GM18507 (cell line): ENCODE measurements around the gene SUN3.
"Not testable (repeated sequence)": the region's sequence is repeated elsewhere in the genome, so short reads cannot be mapped to it uniquely, and the experiment has no call there.

Source experiments
- DNase-seq: peaks from one replicate; pipeline ENCODE4 v3.0.0; 2011; ENCODE audit warnings: low read depth; ENCODE audit not compliant: insufficient read length; ENCODE audit errors: extremely low spot score
- FAIRE-seq: peaks from 2 replicates; lab custom pipeline; 2011; peaks lifted over from hg19 to GRCh38; lab: Jason Lieb, UNC

SUN3 gene

DNA sequence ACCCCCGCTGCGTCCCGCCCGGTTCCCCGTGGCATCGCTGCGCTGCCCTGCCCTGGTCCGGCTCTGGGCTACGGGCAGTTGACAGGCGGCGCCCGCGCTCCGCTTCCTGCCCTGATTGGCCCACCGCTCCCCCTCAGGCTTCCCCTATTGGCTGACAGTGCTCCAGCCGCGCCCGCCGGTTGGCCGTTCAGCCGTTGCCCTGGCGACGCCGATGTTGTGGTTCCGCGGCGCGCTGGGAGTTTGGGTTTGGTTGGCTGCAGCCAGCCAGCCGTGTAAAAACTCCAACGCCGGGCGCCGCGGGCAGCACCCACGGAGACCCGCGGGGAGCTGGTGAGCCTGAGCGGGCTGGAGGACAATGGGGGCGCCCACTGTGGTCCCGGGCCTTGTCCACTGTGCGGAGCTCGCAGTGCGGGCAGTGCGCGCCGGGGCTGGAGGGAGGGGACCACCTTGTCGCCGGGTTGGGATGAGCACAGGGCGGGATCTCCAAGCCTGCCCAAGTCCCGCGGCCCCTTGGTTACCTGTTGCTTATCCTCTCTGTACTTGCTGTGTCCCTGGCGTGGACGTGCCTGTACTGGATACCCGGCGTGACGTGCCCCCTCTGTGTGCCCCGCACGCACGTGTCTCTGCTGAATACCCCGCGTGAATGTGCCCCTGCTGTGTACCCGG, 6.5 kb upstream of the SUN3 start, which contains the start of gene C7orf57:
Gene C7orf57 (plus strand): TSS at position 243 of the 666 bp plus-strand sequence. CDS start 766 bp downstream, outside the sequence.
- FAIRE-seq, result peak; percentile 54
- DNase-seq, result peak; percentile 79

DNA sequence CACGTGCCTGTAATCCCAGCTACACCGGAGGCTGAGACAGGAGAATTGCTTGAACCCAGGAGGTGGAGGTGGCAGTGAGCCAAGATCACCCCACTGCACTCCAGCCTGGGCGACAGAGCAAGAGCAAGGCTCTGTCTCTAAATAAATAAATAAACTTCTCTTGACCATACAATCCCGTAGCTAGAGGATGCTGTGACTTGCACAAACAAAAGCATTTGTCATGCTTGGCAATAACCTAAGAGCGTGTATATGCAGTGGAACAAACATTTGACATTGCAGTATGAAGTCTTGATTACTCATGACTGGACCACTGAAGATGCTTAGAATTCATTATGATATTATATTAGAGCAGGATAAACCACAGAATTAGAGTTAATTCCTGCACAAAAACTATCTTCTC, 5.0 kb upstream of the SUN3 start:
- FAIRE-seq, result no peak
- DNase-seq, result no peak

DNA sequence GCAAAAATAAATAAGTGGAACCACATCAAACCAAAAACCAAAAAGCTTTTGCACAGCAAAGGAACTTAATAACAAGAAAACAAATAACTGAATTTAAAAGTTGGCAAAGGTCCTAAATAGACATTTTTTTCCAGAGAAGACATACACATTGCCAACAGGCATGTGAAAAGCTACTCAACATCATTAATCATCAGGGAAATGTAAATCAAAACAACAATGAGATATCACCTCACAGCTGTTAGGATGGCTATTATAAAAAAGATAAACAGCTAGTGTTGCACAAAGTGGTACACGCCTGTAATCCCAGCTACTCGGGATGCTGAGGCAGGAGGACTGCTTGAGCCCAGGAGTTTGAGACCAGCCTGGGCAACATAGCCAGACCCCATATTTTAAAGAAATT, 2.2 kb upstream of the SUN3 start:
- FAIRE-seq (no peak), DNase-seq (no peak)

DNA sequence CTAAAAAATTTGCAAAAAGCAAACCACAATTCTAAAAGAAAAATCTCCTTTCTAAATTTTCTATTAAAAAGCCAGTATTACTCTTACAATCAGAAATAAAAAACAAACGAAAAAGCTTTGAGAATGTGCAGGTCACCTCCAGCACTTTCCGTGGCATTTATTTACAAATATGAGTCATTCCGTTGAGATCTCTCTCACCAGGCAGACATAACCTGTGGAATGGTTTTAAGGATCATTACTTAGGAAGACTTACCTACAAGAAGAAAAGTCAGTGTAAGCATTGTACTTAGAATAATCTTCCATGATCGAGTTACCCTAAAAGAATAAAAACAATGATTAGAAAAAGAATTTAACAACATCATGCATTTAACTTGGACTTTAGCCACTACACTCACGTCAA, 3.3 kb downstream of the SUN3 start:
- FAIRE-seq (no peak), DNase-seq (no peak)

DNA sequence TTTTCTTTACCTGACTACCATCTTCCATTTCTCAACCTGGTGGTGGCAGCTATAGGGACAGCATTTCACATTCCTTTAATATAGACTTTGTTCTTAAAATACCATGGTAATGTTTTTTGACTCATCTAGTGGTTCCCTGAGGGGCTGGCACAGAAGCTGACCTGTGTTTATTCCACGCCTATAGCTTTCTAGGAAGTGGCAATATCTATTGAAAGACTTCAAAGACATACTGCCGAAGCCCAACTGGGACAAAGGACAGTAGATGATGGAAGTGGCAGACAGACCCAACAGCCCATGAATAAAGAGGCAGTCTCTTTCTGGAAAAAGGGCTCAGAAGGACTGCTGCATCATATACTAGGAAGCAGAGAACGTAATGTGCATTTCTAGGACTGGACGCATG, 11.2 kb downstream of the SUN3 start:
- FAIRE-seq, result no peak

DNA sequence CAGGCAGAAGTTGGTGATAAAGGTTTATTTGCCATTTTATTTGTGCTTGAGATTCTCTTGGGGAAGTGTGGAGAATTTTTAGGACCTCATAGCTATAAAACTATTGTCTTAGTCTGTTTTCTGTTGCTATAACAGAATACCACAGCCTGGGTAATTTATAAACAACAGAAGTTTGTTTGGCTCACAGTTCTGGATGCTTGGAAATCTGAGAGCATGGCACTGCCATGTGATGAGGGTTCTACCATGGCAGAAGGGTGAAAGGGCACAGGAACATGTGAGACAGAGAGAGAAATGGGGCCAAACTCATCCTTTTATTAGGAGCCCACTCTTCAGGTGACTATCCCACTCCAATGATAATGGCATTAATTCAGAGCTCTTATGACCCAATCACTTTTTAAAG, 12.3 kb downstream of the SUN3 start:
- DNase-seq (no peak), FAIRE-seq (no peak)

More for the DNA sequence above, 11.2 kb downstream of the SUN3 start:
- DNase-seq, result no peak

DNA sequence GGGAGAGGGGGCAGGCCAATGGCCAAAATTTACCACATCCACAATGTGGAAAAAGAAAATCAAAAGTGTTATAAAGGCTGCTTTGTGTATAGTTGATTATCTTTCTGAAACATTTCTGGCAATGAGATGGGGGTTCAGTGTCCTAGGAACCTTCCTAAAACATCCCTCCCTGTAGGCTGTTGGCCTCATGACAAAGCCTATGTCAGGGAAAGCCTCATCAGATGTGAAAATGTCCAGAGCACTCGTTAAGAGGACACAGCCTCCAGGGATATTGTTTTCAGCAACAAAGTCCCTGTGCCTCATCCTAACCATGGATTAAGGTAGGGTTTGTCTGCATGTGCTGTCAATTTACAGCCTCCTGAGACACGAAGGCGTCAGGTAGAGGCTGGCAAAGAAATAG, 17.0 kb downstream of the SUN3 start:
- FAIRE-seq (no peak), DNase-seq (no peak)

DNA sequence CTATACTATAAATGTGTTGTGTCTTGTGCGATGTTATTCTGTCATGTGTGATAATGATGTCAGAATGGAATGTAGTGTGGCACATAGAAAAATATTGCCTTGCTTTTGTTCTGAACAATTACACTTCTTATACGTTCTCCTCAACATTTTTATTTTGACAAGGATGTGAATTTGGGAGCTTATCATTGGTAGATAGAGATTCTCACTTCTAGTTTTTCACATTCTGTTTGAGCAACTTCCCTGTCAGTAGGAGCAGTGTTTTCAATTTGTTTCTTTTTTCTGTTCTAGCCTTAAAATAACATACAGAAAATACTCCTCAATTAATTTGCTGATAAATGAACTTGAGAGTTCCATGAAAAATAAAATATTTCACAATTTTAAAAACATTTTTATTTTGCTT, 17.6 kb downstream of the SUN3 start:
- no peak for FAIRE-seq

DNA sequence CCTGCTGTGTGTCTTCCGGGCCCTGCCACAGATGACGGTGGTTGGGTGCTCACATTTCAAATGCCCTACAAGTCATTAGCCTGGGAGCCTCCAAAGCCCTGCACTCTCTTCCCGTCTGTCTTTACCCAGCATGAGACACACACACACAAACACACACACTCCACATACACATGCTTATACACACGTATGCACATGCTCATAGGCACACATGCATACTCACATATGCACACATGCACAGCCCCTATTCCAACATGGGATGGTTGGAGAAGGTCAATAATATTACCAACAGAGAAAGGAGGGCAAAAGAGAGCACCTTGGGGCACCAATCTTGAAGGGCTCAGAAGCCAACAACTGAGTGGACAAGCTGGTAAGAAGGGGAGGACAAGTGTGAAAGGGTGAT, 19.0 kb downstream of the SUN3 start:
- FAIRE-seq, result no peak
- no peak for DNase-seq

More for the DNA sequence above, 17.6 kb downstream of the SUN3 start:
- DNase-seq, result no peak

DNA sequence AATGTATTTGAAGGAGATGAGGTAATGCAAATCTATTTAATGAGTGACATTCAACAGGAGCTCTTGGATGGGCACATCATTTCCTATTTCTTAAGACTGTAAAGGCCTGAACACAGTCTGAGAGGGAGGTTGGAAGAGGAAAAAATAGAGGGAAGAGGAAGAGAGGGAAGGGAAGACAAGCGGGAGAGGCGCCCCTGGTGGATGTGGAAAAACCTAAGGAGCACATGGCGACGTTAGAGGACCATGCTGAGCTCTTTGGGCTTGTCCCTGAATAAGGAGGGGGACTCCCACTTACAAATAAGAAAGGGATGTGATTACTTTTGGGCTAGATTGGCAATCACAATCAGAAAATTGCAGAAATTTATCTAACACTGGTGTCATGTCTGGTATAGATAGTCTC, 19.6 kb downstream of the SUN3 start:
- FAIRE-seq, result no peak
- DNase-seq, result no peak

DNA sequence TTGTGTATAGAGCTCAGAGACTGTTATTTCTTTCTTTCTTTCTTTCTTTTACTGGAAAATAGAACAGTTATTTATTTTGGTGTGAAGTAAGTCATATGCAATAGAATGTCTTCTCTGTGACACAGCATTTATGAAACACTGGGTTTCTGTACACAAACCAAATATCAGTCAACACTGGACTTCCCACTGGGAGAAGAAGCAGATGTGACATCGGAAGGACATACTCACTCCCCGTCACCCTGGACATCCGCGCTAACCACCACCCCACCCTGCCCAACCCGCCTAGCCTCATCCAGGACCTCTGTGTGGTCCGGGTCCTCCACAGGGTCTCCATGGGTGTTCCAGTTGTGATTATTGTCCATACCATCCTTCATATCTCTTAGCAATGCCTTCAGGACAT, 22.0 kb downstream of the SUN3 start:
- DNase-seq (no peak), FAIRE-seq (no peak)

DNA sequence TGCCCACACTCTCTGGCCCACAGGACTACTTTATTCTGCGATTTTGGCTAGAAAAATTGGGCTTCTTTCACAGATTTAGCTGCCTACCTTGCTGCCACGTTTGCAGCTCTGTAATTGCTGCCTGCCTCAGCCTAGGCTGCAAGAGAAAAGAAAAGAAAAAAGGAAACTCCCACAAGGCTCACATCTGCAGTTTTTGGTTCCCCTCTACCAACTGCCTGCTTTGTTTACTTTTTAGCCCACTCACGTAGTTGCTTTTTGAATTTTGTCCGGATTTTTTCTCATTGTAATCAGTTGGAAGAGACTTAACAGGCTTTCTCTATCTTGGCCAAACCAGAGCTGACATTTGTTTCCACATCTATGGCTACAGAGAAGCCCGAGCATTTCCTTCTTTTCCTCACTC, 24.3 kb downstream of the SUN3 start:
- FAIRE-seq (peak; percentile 24), DNase-seq (no peak)

DNA sequence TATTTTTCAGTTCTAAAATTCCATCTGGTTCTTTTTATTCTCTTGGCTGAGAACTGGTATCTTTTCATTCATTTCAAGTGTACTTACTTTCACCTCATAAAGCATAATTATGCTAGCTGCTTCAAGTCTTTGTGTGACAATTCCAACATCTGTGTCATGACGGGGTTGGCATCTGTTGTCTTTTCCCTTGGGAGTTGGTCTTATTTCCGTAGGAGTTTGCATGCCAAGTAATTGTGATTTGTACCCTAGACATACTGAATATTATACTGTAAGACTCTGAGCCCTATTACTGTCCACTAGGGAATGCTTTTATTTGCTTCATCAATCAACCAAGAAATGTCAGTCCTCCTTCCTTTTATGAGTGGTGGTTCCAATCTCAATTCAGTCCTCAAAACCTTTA, 24.9 kb downstream of the SUN3 start:
- no peak for DNase-seq
- no peak for FAIRE-seq

DNA sequence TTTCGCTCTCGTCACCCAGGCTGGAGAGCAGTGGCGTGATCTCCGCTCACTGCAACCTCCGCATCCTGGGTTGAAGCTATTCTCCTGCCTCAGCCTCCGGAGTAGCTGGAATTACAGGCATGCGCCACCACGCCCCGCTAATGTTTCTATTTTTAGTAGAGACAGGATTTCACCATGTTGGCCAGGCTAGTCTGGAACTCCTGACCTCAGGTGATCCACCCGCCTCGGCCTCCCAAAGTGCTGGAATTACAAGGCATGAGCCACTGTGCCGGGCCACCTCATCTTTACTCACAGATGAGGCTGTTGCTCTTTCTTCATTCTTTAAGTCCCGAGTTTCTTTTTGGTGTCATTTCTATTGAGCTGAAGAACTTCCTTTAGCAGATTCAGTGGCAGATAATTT, 28.7 kb downstream of the SUN3 start:
- not testable (repeated sequence) for DNase-seq, FAIRE-seq

DNA sequence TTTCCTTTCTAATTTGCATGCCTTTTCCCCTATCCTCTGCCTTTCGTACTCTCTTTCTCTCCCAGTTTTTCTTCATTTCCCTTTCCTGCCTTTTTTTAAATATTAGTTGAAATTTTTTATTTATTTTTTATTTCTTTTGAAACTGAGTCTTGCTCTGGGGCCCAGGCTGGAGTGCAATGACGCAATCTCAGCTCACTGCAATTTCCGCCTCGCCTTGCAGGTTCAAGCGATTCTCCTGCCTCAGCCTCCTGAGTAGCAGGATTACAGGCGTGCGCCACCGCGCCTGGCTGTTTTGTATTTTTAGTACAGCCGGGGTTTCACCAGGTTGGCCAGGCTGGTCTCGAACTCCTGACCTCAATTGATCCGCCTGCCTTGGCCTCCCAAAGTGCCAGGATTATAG, 29.5 kb downstream of the SUN3 start:
- no peak for FAIRE-seq
- no peak for DNase-seq

DNA sequence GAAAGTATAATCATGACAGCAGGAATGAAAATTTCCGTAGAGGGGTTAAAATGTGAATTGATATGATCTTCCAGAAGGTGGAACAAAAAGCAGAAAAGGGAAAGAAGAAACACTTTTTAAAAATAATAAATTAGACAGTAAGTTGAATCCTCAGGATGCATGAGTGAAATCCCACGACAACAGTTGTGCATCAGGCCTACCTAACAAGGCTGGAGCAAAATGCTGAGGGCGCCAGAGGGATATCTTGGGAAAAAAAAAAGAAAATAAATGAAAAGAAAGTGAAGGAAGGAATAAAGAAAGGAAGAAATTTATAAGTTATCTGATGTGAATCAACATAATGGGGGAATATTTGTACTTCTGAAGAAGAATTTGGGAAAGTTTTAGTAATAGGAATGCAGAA, 36.5 kb downstream of the SUN3 start:
- DNase-seq (no peak), FAIRE-seq (no peak)

DNA sequence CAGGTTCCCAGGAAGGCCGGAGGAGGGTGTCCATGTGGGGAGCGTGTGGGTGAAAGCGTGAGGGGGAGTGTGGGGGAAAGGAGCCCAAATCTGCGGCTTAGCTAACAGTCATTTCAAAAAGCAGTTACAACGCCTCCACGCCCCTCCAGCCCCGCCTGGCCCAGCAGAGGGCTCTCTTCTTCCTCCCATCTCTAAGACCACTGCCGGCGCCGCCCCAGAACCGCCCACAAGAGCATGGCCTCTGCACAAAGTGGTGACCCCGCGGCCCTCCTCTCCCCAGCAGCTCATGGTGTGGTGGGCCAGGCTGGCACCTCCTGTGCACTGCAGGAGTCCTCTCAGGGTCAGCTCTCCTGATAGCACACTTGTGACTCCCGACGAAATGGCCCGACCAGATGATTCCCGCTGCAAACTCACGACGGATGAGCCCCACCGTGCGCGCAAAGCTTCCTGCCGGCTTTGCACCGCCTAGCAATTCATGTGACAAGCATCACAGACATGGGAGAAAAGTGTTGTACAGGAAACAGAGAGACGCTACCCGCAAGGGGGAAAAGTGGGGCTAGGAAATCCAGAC, 37.1 kb downstream of the SUN3 start:
- FAIRE-seq (peak; percentile 93), DNase-seq (peak; percentile 78)

DNA sequence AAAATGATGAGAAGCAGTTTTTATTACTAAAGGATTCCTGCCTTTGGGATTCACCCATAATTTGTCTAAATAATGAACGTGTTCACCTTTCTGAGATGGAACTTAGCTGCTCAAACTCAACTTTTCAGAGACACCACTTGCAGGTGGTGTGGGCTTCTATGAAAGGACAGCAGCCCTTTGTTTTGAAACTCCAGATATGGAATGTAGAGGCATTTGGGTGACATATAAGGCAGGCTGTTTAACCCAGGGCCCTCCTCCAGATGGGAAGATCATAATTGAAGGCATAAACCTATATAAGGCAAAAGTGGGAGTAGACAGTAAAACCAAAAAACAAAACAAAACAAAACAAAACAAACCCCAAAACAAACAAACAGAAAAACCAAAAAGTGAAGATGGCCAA, 37.6 kb downstream of the SUN3 start:
- DNase-seq (no peak), FAIRE-seq (no peak)

DNA sequence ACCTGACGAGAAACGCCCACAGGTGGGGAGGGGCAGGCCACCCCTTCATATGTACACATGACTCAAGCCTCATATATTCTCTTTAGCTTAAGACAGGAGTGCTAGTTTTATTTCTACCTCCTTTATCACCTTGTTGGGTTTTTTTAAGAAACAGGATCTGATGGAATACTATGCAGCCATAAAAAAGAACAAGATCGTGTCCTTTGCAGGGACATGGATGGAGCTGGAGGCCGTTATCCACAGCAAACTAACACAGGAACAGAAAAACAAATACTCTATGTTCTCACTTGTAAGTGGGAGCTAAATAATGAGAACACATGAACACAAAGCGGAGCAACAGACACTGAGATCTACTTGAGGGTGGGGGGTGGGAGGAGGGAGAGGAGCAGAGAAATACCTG, 38.3 kb downstream of the SUN3 start:
- no peak for FAIRE-seq

DNA sequence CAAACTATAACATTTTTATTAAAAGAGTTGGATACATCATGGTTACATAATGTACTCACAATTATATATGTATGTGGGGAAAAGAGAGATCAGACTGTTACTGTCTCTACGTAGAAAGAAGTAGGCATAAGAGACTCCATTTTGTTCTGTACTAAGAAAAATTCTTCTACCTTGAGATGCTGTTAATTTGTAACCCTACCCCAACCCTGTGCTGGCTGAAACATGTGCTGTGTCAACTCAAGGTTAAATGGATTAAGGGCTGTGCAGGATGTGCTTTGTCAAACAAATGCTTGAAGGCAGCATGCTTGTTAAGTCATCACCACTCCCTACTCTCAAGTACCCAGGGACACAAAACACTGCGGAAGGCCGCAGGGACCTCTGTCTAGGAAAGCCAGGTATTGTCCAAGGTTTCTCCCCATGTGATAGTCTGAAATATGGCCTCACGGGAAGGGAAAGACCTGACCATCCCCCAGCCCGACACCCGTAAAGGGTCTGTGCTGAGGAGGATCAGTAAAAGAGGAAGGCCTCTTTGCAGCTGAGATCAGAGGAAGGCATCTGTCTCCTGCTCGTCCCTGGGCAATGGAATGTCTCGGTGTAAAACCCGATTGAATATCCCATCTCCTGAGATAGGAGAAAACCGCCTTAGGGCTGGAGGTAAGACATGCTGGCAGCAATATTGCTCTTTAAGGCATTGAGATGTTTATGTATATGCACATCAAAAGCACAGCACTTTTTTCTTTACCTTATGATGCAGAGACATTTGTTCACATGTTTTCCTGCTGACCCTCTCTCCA, 39.1 kb downstream of the SUN3 start:
- not testable (repeated sequence) for FAIRE-seq, DNase-seq

More for the DNA sequence above, 38.3 kb downstream of the SUN3 start:
- no peak for DNase-seq
